Thoracic aorta (tissue), 2 donors: Measurements from ENCODE around the gene FAAP20. TPM values are rescaled to one million over a fixed set of nuclear protein-coding genes. Genes with fewer than 3 reads are reported as not detected.

Source experiments
- ATAC-seq: fragments of 150-250 bp; one replicate; pipeline ENCODE4 v1.8.0; 2017; ENCODE audit warnings: low read depth; ENCODE audit not compliant: insufficient number of reproducible peaks, low FRiP score
- DNase-seq: peaks from one replicate; pipeline ENCODE4 v3.0.0-alpha.2; 2020; ENCODE audit warnings: low spot score
- H3K27ac ChIP-seq, 2 donors: fragments of 200-600 bp; sonication (generic); 1 replicate in 1 of 2; 2 replicates in 1 of 2; pipeline ENCODE4 v1.5.1; 2016; ENCODE audit warnings: mild to moderate bottlenecking in 2 of 2, moderate library complexity in 2 of 2
- H3K27me3 ChIP-seq: fragments of 200-600 bp; sonication (generic); replicated peaks from 2 replicates; pipeline ENCODE4 v1.6.0; 2016; ENCODE audit warnings: mild to moderate bottlenecking; ENCODE audit not compliant: insufficient read depth
- H3K36me3 ChIP-seq: fragments of 200-600 bp; sonication (generic); one replicate; pipeline ENCODE4 v1.5.1; 2016
- H3K4me1 ChIP-seq, 2 donors: fragments of 200-600 bp; sonication (generic); 1 replicate in 1 of 2; 2 replicates in 1 of 2; pipeline versions ENCODE4 v1.5.1 to v1.6.0; 2016; ENCODE audit warnings: low read depth in 2 of 2, mild to moderate bottlenecking in 1 of 2; ENCODE audit not compliant: control insufficient read depth in 1 of 2
- H3K4me3 ChIP-seq: fragments of 200-600 bp; sonication (generic); 2 replicates; pipeline ENCODE4 v1.5.1; 2016; ENCODE audit warnings: mild to moderate bottlenecking
- H3K9me3 ChIP-seq: fragments of 200-600 bp; sonication (generic); 2 replicates; pipeline ENCODE4 v1.5.1; 2016
- CTCF ChIP-seq: fragments of 200-600 bp; sonication (generic); IDR thresholded peaks from one replicate; pipeline ENCODE4 v1.5.1; 2019; ENCODE audit warnings: antibody characterized with exemption
- total RNA-seq, 2 donors: library from RNA; depleted of rRNA; stranded (reverse); fragments of >200 nt; gene quantifications; one replicate each; pipeline versions ENCODE4 v1.1.0 to v1.2.3, GENCODE V29; 2016

The FAAP20 gene
- total RNA-seq, 2 donors from 2014 or later = 29.1 to 52.6 TPM

- H3K27me3 ChIP-seq = no peaks in the 10 kb centered on the region
- DNase-seq (no peak), ATAC-seq (no peak)
- no peaks in the 10 kb centered on the region for H3K4me1 ChIP-seq
- no peak for TF ChIP-seq CTCF
- H3K9me3 ChIP-seq = no peaks in the 10 kb centered on the region
- no peak overlapping the region for H3K4me3 ChIP-seq
- no peaks in the 10 kb centered on the region for H3K36me3 ChIP-seq
- no peak overlapping the region for H3K27ac ChIP-seq
Measured at GRCh38 chr1:2177946-2178538, 16.5 kb downstream of the FAAP20 start.

- H3K36me3 ChIP-seq = no peaks in the 10 kb centered on the region
Measured at GRCh38 chr1:2177541-2177940, 17.0 kb downstream of the FAAP20 start.

GRCh38 chr1:2176615-2177014 lies 18.0 kb downstream of the FAAP20 start:
- H3K27me3 ChIP-seq = no peaks in the 10 kb centered on the region

More at GRCh38 chr1:2177541-2177940, 17.0 kb downstream of the FAAP20 start:
- ATAC-seq (no peak), DNase-seq (no peak)
- Histone ChIP-seq H3K27me3 (no peaks in the 10 kb centered on the region), H3K4me1 (no peaks in the 10 kb centered on the region), H3K4me3 (no peak overlapping the region), H3K27ac (no peak overlapping the region), H3K9me3 (no peaks in the 10 kb centered on the region)
- TF ChIP-seq CTCF = no peak

GRCh38 chr1:2175681-2176454 lies 18.7 kb downstream of the FAAP20 start:
- Histone ChIP-seq H3K9me3 (no peaks in the 10 kb centered on the region), H3K36me3 (no peaks in the 10 kb centered on the region), H3K27me3 (no peaks in the 10 kb centered on the region), H3K27ac (no peak overlapping the region), H3K4me1 (no peaks in the 10 kb centered on the region), H3K4me3 (no peak overlapping the region)
- TF ChIP-seq CTCF = no peak
- no peak for DNase-seq
- no peak for ATAC-seq

More at GRCh38 chr1:2176615-2177014, 18.0 kb downstream of the FAAP20 start:
- ATAC-seq = no peak
- H3K4me3 ChIP-seq = no peak overlapping the region
- TF ChIP-seq CTCF = no peak
- H3K27ac ChIP-seq = no peak overlapping the region
- H3K4me1 ChIP-seq = no peaks in the 10 kb centered on the region
- no peaks in the 10 kb centered on the region for H3K36me3 ChIP-seq
- no peaks in the 10 kb centered on the region for H3K9me3 ChIP-seq
- DNase-seq = no peak

GRCh38 chr1:2175055-2175414 lies 19.5 kb downstream of the FAAP20 start:
- no peak for TF ChIP-seq CTCF
- no peaks in the 10 kb centered on the region for H3K4me1 ChIP-seq
- ATAC-seq = no peak
- no peaks in the 10 kb centered on the region for H3K27me3 ChIP-seq
- H3K36me3 ChIP-seq = no peaks in the 10 kb centered on the region
- no peak overlapping the region for H3K27ac ChIP-seq
- DNase-seq = no peak
- no peaks in the 10 kb centered on the region for H3K9me3 ChIP-seq
- H3K4me3 ChIP-seq = peak overlapping the region; percentile 58
